Measurements from ENCODE around the gene ARL17A.
"Not testable (repeated sequence)": the region's sequence is repeated elsewhere in the genome, so short reads cannot be mapped to it uniquely, and the experiment has no call there.

ARL17A gene

GRCh38 chr17:46566284-46566683 is 13.2 kb downstream of the ARL17A start:
- not testable (repeated sequence) for DNase-seq (ENCODE audit: low read depth); H3K4me3 ChIP-seq (ENCODE audit: low read depth, low read length)

- H3K4me3 ChIP-seq (ENCODE audit: low read depth, low read length); DNase-seq (ENCODE audit: low read depth): not testable (repeated sequence)
Measured at GRCh38 chr17:46560048-46560447, 19.4 kb downstream of the ARL17A start.

GRCh38 chr17:46559155-46559554 is 20.3 kb downstream of the ARL17A start:
- H3K4me3 ChIP-seq (ENCODE audit: low read depth, low read length); DNase-seq (ENCODE audit: low read depth): not testable (repeated sequence)

GRCh38 chr17:46548607-46549006 is 30.9 kb downstream of the ARL17A start:
- DNase-seq (ENCODE audit: low read depth); H3K4me3 ChIP-seq (ENCODE audit: low read depth, low read length): not testable (repeated sequence)

- not testable (repeated sequence) for DNase-seq (ENCODE audit: low read depth); H3K4me3 ChIP-seq (ENCODE audit: low read depth, low read length)
Measured at GRCh38 chr17:46534716-46535115, 44.8 kb downstream of the ARL17A start.

GRCh38 chr17:46512168-46512567 is 67.3 kb downstream of the ARL17A start, which contains the start of gene LRRC37A2:
Gene LRRC37A2, plus strand, starts transcription at chr17:46512468. Its CDS starts 245 bp downstream, at chr17:46512713.
- not testable (repeated sequence) for H3K4me3 ChIP-seq (ENCODE audit: low read depth, low read length); DNase-seq (ENCODE audit: low read depth)

GRCh38 chr17:46505896-46506295 is 73.6 kb downstream of the ARL17A start:
- not testable (repeated sequence) for DNase-seq (ENCODE audit: low read depth); H3K4me3 ChIP-seq (ENCODE audit: low read depth, low read length)

GRCh38 chr17:46499437-46500139 is 79.9 kb downstream of the ARL17A start:
- not testable (repeated sequence) for H3K4me3 ChIP-seq (ENCODE audit: low read depth, low read length); DNase-seq (ENCODE audit: low read depth)

GRCh38 chr17:46492021-46492420 is 87.5 kb downstream of the ARL17A start:
- not testable (repeated sequence) for DNase-seq (ENCODE audit: low read depth); H3K4me3 ChIP-seq (ENCODE audit: low read depth, low read length)

- not testable (repeated sequence) for DNase-seq (ENCODE audit: low read depth)
Measured at GRCh38 chr17:46481310-46481709, 98.2 kb downstream of the ARL17A start.

GRCh38 chr17:46478823-46479222 is 100.7 kb downstream of the ARL17A start:
- not testable (repeated sequence) for DNase-seq (ENCODE audit: low read depth); H3K4me3 ChIP-seq (ENCODE audit: low read depth, low read length)

More at GRCh38 chr17:46481310-46481709, 98.2 kb downstream of the ARL17A start:
- not testable (repeated sequence) for H3K4me3 ChIP-seq (ENCODE audit: low read depth, low read length)

GRCh38 chr17:46475583-46475982 is 103.9 kb downstream of the ARL17A start:
- peak; percentile 14 for DNase-seq (ENCODE audit: low read depth)
- H3K4me3 ChIP-seq (ENCODE audit: low read depth, low read length): not testable (repeated sequence)

- not testable (repeated sequence) for DNase-seq (ENCODE audit: low read depth); H3K4me3 ChIP-seq (ENCODE audit: low read depth, low read length)
Measured at GRCh38 chr17:46474489-46474888, 105.0 kb downstream of the ARL17A start.

- not testable (repeated sequence) for H3K4me3 ChIP-seq (ENCODE audit: low read depth, low read length); DNase-seq (ENCODE audit: low read depth)
Measured at GRCh38 chr17:46467618-46468017, 111.9 kb downstream of the ARL17A start.

Measured in NB4 (cell line).